SK-N-MC (cell line): ENCODE results near the gene USP44.

ENCODE experiments used
- DNase-seq: peaks from one replicate; pipeline ENCODE4 v3.0.0-alpha.2; 2011; ENCODE audit warnings: low read depth, low spot score
- H3K27ac ChIP-seq: fragments of 200-600 bp; sonication (generic); 2 replicates; pipeline ENCODE4 v1.5.1; 2016; ENCODE audit warnings: mixed run types
- H3K36me3 ChIP-seq: fragments of 200-600 bp; sonication (generic); 2 replicates; pipeline ENCODE4 v1.6.1; 2017; ENCODE audit warnings: antibody characterized with exemption, low read length, mixed read lengths; ENCODE audit not compliant: insufficient read depth
- H3K4me3 ChIP-seq: fragments of 200-600 bp; sonication (generic); 2 replicates; pipeline ENCODE4 v1.5.1; 2016
- H3K9ac ChIP-seq: fragments of 200-600 bp; sonication (generic); 2 replicates; pipeline ENCODE4 v1.8.0; 2017; ENCODE audit warnings: mixed run types, mixed read lengths; ENCODE audit not compliant: insufficient read length
- H3K9me3 ChIP-seq: fragments of 200-600 bp; sonication (generic); 2 replicates; pipeline ENCODE4 v1.6.1; 2017; ENCODE audit warnings: low read depth, mild to moderate bottlenecking, antibody characterized with exemption, low read length, moderate library complexity, mixed read lengths
- EZH2 ChIP-seq: fragments of 200-600 bp; sonication (generic); IDR thresholded peaks from one replicate; pipeline ENCODE4 v1.6.1; 2017; ENCODE audit warnings: antibody characterized with exemption
- FOXP2 ChIP-seq: optimal IDR thresholded peaks from 2 replicates; pipeline ENCODE3; 2011; ENCODE audit warnings: mild to moderate bottlenecking, moderate library complexity; ENCODE audit not compliant: insufficient read depth; ENCODE audit errors: extremely low read length, control extremely low read depth
- POLR2AphosphoS5 ChIP-seq: IDR thresholded peaks from 2 replicates; pipeline ENCODE4 v1.6.1; 2012; ENCODE audit warnings: mild to moderate bottlenecking, low read depth, low read length, borderline replicate concordance

USP44 gene

GRCh38 chr12:95511977-95512376 lies 39.3 kb downstream of the USP44 start:
- Histone ChIP-seq H3K4me3 (no peak overlapping the region), H3K36me3 (peaks cover 86% of the 10 kb centered on the region), H3K9me3 (no peaks in the 10 kb centered on the region), H3K9ac (no peak overlapping the region), H3K27ac (no peak overlapping the region)
- TF ChIP-seq FOXP2 (no peak), EZH2 (no peak), POLR2AphosphoS5 (no peak)
- no peak for DNase-seq

DNA sequence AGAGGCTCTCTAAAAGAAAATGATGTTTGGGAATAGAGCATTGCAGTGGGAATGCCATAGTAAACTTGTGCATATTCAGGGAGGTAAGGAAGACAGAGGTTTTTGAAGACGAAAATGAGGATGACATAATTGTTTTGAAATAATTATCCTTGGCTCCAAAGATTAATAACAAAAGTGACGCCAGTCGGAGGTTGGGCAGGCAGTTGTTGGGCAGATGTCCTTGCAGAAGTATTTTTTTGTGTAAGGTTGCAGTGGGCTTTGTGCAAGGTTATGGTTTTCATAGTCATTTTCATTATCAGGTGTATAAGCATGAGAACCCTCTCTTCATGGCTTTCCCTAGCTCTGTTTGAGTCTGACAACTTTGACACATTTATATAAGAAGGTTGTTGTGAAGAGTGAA lies 42.0 kb downstream of the USP44 start:
- Histone ChIP-seq H3K9ac (no peak overlapping the region), H3K36me3 (peaks cover 88% of the 10 kb centered on the region), H3K9me3 (no peaks in the 10 kb centered on the region), H3K27ac (no peak overlapping the region), H3K4me3 (no peak overlapping the region)
- DNase-seq = no peak
- no peak for TF ChIP-seq FOXP2
- no peak for TF ChIP-seq POLR2AphosphoS5
- no peak for TF ChIP-seq EZH2

- no peak for TF ChIP-seq FOXP2
- Histone ChIP-seq H3K9me3 (no peaks in the 10 kb centered on the region), H3K36me3 (peaks cover 87% of the 10 kb centered on the region), H3K4me3 (no peak overlapping the region), H3K27ac (no peak overlapping the region), H3K9ac (no peak overlapping the region)
- DNase-seq = no peak
These were observed 44.4 kb downstream of the USP44 start for GRCh38 chr12:95506707-95507523.

GRCh38 chr12:95505039-95505438 lies 46.2 kb downstream of the USP44 start:
- H3K27ac ChIP-seq = no peak overlapping the region
- H3K9ac ChIP-seq = no peak overlapping the region
- H3K36me3 ChIP-seq = peaks cover 78% of the 10 kb centered on the region
- DNase-seq = no peak
- no peak for TF ChIP-seq FOXP2
- no peaks in the 10 kb centered on the region for H3K9me3 ChIP-seq
- H3K4me3 ChIP-seq = no peak overlapping the region

DNA sequence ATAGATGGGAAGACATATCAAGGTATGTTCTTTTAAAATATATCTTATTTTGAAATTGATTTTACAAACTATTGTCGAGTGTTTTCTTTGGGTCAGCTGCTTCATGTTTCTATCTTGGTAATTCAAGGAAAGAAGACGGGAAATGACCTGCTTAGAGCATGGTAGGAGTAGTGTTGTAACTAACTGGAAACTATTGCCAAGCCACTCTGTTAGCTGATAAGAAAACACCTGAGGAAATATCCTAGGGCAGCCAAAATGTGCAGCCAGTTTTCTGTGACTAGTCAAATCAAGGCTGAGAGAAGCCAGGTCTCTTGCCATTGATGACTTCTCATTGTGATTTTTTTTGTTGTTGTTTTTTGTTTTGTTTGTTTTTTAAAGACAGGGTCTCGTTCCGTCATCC lies 47.1 kb downstream of the USP44 start:
- TF ChIP-seq POLR2AphosphoS5 (no peak), EZH2 (no peak), FOXP2 (no peak)
- Histone ChIP-seq H3K27ac (no peak overlapping the region), H3K9me3 (0 out of 2 replicates have a peak, but pooled peaks cover 3% of the 10 kb centered on the region), H3K9ac (no peak overlapping the region), H3K4me3 (no peak overlapping the region), H3K36me3 (peaks cover 79% of the 10 kb centered on the region)
- no peak for DNase-seq

- peaks cover 89% of the 10 kb centered on the region for H3K36me3 ChIP-seq
These were observed 51.5 kb downstream of the USP44 start for GRCh38 chr12:95499772-95500171.

DNA sequence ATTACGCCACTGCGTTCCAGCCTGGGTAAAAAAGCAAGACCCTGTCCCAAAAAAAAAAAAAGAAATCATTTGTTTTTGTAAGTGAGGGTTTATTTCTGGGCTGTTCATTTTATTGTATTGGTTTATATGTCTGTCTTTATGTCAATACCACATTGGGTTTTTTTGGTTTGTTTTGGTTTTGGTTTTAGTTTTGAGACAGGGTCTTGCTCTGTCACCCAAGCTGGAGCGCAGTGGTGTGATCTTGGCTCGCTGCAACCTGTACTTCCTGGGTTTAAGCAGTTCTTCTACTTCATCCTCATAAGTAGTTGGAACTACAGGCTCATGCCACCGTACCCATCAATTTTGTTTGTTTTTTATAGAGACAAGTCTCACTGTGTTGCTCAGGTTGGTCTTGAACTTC lies 52.3 kb downstream of the USP44 start:
- DNase-seq = no peak
- H3K9ac ChIP-seq = no peak overlapping the region
- TF ChIP-seq EZH2 (no peak), FOXP2 (no peak), POLR2AphosphoS5 (no peak)
- H3K36me3 ChIP-seq = peaks cover 89% of the 10 kb centered on the region
- no peak overlapping the region for H3K27ac ChIP-seq
- H3K4me3 ChIP-seq = no peak overlapping the region
- H3K9me3 ChIP-seq = peaks cover 12% of the 10 kb centered on the region; the same call in 1 of the 2 replicates

More at GRCh38 chr12:95499772-95500171, 51.5 kb downstream of the USP44 start:
- Histone ChIP-seq H3K9ac (no peak overlapping the region), H3K27ac (no peak overlapping the region), H3K9me3 (peaks cover 12% of the 10 kb centered on the region; the same call in 1 of the 2 replicates), H3K4me3 (no peak overlapping the region)
- no peak for DNase-seq
- no peak for TF ChIP-seq POLR2AphosphoS5

- no peak for DNase-seq
- H3K36me3 ChIP-seq = peaks cover 87% of the 10 kb centered on the region
- no peak overlapping the region for H3K9ac ChIP-seq
- TF ChIP-seq EZH2 (no peak), POLR2AphosphoS5 (no peak), FOXP2 (no peak)
- H3K4me3 ChIP-seq = no peak overlapping the region
- H3K9me3 ChIP-seq = peaks cover 12% of the 10 kb centered on the region; the same call in 1 of the 2 replicates
- no peak overlapping the region for H3K27ac ChIP-seq
These were observed 54.2 kb downstream of the USP44 start for GRCh38 chr12:95497031-95497430.

DNA sequence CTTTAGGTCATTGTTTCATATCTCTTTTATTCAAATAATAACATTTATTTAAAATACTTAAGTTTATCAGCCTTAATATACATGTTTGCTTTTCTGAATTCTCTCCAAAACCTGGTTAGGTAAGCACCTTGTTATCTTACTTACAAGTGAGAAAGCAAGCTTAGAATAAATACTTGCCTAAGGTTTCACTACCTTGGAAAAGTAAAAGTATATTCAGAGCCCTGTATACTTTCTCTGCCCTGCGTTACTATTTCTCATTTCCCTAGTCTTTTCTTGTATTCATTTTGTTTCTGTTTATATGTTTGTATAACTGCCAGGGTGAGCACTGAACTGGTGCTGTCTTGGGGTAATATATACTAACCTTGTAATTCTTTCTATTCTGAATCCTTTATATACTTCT lies 55.8 kb downstream of the USP44 start:
- Histone ChIP-seq H3K27ac (no peak overlapping the region), H3K9me3 (peaks cover 12% of the 10 kb centered on the region; the same call in 1 of the 2 replicates), H3K9ac (no peak overlapping the region), H3K36me3 (peaks cover 92% of the 10 kb centered on the region), H3K4me3 (no peak overlapping the region)
- DNase-seq = no peak
- no peak for TF ChIP-seq EZH2
- no peak for TF ChIP-seq FOXP2
- no peak for TF ChIP-seq POLR2AphosphoS5
